HepG2 (cell line): Measurements from ENCODE around the gene ZNF740. TPM values are rescaled to one million over a fixed set of nuclear protein-coding genes. Genes with fewer than 3 reads are reported as not detected.
A peak's percentile ranks its signal among the peaks of the same experiment; 100 is the strongest.

Experiments used
- ADNP ChIP-seq: sonication (generic); formaldehyde crosslinking; IDR thresholded peaks from 2 replicates; pipeline ENCODE4 v1.4.0; 2020; ENCODE audit warnings: missing genetic modification reagents
- EEA1 ChIP-seq: sonication (generic); formaldehyde crosslinking; IDR thresholded peaks from 2 replicates; pipeline ENCODE4 v1.5.1; 2020; ENCODE audit warnings: mild to moderate bottlenecking, missing genetic modification reagents, borderline replicate concordance
- ELF1 ChIP-seq: sonication (generic); formaldehyde crosslinking; IDR thresholded peaks from 2 replicates; pipeline ENCODE4 v1.4.0; 2020; ENCODE audit warnings: missing genetic modification reagents
- HMG20B ChIP-seq: conservative IDR thresholded peaks from 2 replicates; pipeline ENCODE4 v1.6.1; 2016; ENCODE audit warnings: missing genetic modification reagents, missing compliant biosample characterization
- NFIC ChIP-seq: IDR thresholded peaks from 2 replicates; pipeline ENCODE4 v1.6.1; 2012; ENCODE audit warnings: mild to moderate bottlenecking, low read length, inconsistent platforms
- TAF15 ChIP-seq: fragments of 200-400 bp; formaldehyde crosslinking; IDR thresholded peaks from one replicate; pipeline ENCODE4 v1.6.1; 2018; ENCODE audit warnings: mild to moderate bottlenecking, low read depth, low read length; ENCODE audit not compliant: poor library complexity, severe bottlenecking
- TSC22D2 ChIP-seq: sonication (generic); formaldehyde crosslinking; IDR thresholded peaks from 2 replicates; pipeline ENCODE4 v1.5.1; 2020; ENCODE audit warnings: missing genetic modification reagents, mild to moderate bottlenecking, borderline replicate concordance
- ZFX ChIP-seq: sonication (generic); formaldehyde crosslinking; IDR thresholded peaks from 2 replicates; pipeline ENCODE4 v1.4.0; 2020; ENCODE audit warnings: mild to moderate bottlenecking, low read depth, missing genetic modification reagents, moderate library complexity
- ZNF12 ChIP-seq: sonication (generic); formaldehyde crosslinking; IDR thresholded peaks from 2 replicates; pipeline ENCODE4 v1.5.0; 2020; ENCODE audit warnings: missing genetic modification reagents
- ZNF468 ChIP-seq: sonication (generic); formaldehyde crosslinking; IDR thresholded peaks from 2 replicates; pipeline ENCODE4 v1.8.0; 2022; ENCODE audit warnings: mild to moderate bottlenecking, moderate library complexity, missing genetic modification reagents
- ZNF713 ChIP-seq: sonication (generic); formaldehyde crosslinking; IDR thresholded peaks from 2 replicates; pipeline ENCODE4 v1.4.0; 2020; ENCODE audit warnings: mild to moderate bottlenecking, missing genetic modification reagents
- ZSCAN31 ChIP-seq: sonication (generic); formaldehyde crosslinking; IDR thresholded peaks from 2 replicates; pipeline ENCODE4 v1.5.0; 2020; ENCODE audit warnings: low read depth, mild to moderate bottlenecking, missing genetic modification reagents
- polyA plus RNA-seq, 8 experiments: library from polyadenylated mRNA; depleted of rRNA in 3 of 8; stranded (reverse) in 7 of 8; unstranded in 1 of 8; fragments of >200 nt; fragmentation: Illumina TruSeq in 4 of 8; extraction: Trizol in 4 of 8; gene quantifications; 2 replicates each; pipeline versions ENCODE4 v1.2.1 to v1.2.3, GENCODE V29; 2011 to 2016; ENCODE audit warnings: low read depth in 4 of 8, missing spikeins in 1 of 8, mixed read lengths in 1 of 8; ENCODE audit not compliant: insufficient read depth in 1 of 8
- total RNA-seq, 5 experiments: library from RNA; depleted of rRNA; stranded (reverse); fragments of >200 nt; fragmentation: Illumina TruSeq; extraction: Trizol; gene quantifications; 2 replicates each; pipeline ENCODE4 v1.2.3, GENCODE V29; 2016; ENCODE audit warnings: low read depth in 1 of 5
- TF ChIP-seq, protein P1 (sequence below), 2 experiments: sonication (generic) in 1 of 2; formaldehyde crosslinking in 1 of 2; IDR thresholded peaks; 2 replicates each; pipeline versions ENCODE4 v1.4.0 to v1.6.1; 2016 to 2020; ENCODE audit warnings: borderline replicate concordance in 1 of 2, low read depth in 1 of 2, mild to moderate bottlenecking in 1 of 2, missing genetic modification reagents in 1 of 2
- TF ChIP-seq, protein P2 (sequence below): sonication (generic); formaldehyde crosslinking; IDR thresholded peaks from 2 replicates; pipeline ENCODE4 v1.4.0; 2020; ENCODE audit warnings: missing genetic modification reagents, mild to moderate bottlenecking, borderline replicate concordance
- TF ChIP-seq, protein P3 (sequence below): IDR thresholded peaks from 2 replicates; pipeline ENCODE4 v1.6.1; 2016; ENCODE audit warnings: mild to moderate bottlenecking
- TF ChIP-seq, protein P4 (sequence below): IDR thresholded peaks from 2 replicates; pipeline ENCODE4 v1.6.1; 2016; ENCODE audit warnings: missing compliant biosample characterization, missing genetic modification reagents, borderline replicate concordance
- TF ChIP-seq, protein P5 (sequence below): sonication (generic); formaldehyde crosslinking; IDR thresholded peaks from 2 replicates; pipeline ENCODE4 v1.5.0; 2020; ENCODE audit warnings: missing genetic modification reagents, mild to moderate bottlenecking, borderline replicate concordance
- TF ChIP-seq, protein P6 (sequence below): sonication (generic); formaldehyde crosslinking; IDR thresholded peaks from 2 replicates; pipeline ENCODE4 v1.8.0; 2022; ENCODE audit warnings: missing genetic modification reagents, mild to moderate bottlenecking, borderline replicate concordance

The ZNF740 gene
- total and polyA plus RNA-seq, 2 of the 13 experiments (the other 11 are each of a cell fraction or from before 2014, with no cell fraction given), result 16.9 to 19.0 TPM

DNA sequence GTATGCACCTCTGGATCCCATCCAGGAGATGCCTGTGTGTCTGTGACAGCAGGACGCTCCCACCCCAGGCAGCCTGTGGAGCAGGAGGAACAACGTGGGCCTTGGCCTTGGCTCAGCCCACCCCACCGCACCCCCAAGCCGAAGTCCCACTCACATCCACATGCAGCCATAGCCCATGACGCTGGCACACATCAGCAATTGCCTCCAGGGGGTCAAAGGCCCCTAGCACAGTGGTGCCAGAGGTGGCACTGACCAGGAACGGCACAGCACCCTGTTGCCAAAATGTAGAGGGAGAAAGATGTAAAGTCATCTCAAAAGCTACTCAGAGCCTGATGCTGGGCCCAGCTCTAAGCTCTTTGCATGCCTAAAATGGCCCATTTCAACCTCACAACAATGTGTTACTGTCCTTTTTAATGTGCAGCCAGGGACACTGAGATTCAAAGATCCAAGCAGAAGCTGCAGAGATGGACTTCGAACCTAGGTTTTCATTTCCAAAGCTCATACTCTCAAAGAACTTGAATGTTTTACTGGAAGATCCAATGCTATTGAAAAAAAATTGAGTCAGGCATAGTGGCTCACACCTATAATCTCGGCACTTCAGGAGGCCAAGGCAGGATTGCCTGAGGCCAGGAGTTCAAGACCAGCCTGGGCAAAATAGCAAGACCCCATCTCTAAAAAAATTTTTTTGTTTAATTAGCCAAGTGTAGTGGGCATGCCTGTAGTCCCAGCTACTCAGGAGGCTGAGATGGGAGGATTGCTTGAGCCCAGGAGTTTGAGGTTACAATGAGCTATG, 19.2 kb upstream of the ZNF740 start (continued):
- TF ChIP-seq, protein P1, sequence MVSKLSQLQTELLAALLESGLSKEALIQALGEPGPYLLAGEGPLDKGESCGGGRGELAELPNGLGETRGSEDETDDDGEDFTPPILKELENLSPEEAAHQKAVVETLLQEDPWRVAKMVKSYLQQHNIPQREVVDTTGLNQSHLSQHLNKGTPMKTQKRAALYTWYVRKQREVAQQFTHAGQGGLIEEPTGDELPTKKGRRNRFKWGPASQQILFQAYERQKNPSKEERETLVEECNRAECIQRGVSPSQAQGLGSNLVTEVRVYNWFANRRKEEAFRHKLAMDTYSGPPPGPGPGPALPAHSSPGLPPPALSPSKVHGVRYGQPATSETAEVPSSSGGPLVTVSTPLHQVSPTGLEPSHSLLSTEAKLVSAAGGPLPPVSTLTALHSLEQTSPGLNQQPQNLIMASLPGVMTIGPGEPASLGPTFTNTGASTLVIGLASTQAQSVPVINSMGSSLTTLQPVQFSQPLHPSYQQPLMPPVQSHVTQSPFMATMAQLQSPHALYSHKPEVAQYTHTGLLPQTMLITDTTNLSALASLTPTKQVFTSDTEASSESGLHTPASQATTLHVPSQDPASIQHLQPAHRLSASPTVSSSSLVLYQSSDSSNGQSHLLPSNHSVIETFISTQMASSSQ (IDR thresholded peaks at IDR 0.05; ENCODE audit: low read depth), result no peak
- TF ChIP-seq, protein P1 (CRISPR knock-in tag; IDR thresholded peaks at IDR 0.05; ENCODE audit: borderline replicate concordance), result no peak
- no peak for TF ChIP-seq ZSCAN31
- TF ChIP-seq, protein P2, sequence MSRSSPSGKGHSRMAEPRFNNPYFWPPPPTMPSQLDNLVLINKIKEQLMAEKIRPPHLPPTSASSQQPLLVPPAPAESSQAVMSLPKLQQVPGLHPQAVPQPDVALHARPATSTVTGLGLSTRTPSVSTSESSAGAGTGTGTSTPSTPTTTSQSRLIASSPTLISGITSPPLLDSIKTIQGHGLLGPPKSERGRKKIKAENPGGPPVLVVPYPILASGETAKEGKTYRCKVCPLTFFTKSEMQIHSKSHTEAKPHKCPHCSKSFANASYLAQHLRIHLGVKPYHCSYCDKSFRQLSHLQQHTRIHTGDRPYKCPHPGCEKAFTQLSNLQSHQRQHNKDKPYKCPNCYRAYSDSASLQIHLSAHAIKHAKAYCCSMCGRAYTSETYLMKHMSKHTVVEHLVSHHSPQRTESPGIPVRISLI (CRISPR knock-in tag), result peak; percentile 49; the same call in 1 of the 2 replicates
- no peak for TF ChIP-seq NFIC
- peak; percentile 16; the same call in 1 of the 2 replicates for TF ChIP-seq ZFX
- TF ChIP-seq ELF1 (CRISPR knock-in tag), result no peak
- no peak for TF ChIP-seq EEA1 (CRISPR knock-in tag)
- no peak for TF ChIP-seq HMG20B (CRISPR knock-in tag)
- 0 out of 2 replicates have a peak, but pooled peaks have one; percentile 18 for TF ChIP-seq ZNF468 (CRISPR knock-in tag)
- no peak for TF ChIP-seq ZNF713 (CRISPR knock-in tag)
- TF ChIP-seq, protein P3, sequence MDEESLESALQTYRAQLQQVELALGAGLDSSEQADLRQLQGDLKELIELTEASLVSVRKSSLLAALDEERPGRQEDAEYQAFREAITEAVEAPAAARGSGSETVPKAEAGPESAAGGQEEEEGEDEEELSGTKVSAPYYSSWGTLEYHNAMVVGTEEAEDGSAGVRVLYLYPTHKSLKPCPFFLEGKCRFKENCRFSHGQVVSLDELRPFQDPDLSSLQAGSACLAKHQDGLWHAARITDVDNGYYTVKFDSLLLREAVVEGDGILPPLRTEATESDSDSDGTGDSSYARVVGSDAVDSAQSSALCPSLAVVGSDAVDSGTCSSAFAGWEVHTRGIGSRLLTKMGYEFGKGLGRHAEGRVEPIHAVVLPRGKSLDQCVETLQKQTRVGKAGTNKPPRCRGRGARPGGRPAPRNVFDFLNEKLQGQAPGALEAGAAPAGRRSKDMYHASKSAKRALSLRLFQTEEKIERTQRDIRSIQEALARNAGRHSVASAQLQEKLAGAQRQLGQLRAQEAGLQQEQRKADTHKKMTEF (CRISPR knock-in tag), result peak; percentile 27; the same call in 1 of the 2 replicates
- TF ChIP-seq, protein P4, sequence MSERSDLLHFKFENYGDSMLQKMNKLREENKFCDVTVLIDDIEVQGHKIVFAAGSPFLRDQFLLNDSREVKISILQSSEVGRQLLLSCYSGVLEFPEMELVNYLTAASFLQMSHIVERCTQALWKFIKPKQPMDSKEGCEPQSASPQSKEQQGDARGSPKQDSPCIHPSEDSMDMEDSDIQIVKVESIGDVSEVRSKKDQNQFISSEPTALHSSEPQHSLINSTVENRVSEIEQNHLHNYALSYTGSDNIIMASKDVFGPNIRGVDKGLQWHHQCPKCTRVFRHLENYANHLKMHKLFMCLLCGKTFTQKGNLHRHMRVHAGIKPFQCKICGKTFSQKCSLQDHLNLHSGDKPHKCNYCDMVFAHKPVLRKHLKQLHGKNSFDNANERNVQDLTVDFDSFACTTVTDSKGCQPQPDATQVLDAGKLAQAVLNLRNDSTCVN (CRISPR knock-in tag), result no peak
- TF ChIP-seq, protein P5, sequence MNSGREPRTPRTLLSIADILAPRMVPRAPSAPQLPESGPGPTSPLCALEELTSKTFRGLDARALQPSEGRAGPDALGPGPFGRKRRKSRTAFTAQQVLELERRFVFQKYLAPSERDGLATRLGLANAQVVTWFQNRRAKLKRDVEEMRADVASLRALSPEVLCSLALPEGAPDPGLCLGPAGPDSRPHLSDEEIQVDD (CRISPR knock-in tag), result no peak
- TF ChIP-seq, protein P6, sequence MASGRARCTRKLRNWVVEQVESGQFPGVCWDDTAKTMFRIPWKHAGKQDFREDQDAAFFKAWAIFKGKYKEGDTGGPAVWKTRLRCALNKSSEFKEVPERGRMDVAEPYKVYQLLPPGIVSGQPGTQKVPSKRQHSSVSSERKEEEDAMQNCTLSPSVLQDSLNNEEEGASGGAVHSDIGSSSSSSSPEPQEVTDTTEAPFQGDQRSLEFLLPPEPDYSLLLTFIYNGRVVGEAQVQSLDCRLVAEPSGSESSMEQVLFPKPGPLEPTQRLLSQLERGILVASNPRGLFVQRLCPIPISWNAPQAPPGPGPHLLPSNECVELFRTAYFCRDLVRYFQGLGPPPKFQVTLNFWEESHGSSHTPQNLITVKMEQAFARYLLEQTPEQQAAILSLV (CRISPR knock-in tag), result no peak
- no peak for TF ChIP-seq TSC22D2 (CRISPR knock-in tag)
- TF ChIP-seq ADNP (CRISPR knock-in tag), result no peak
- no peak for TF ChIP-seq ZNF12 (CRISPR knock-in tag)
- TF ChIP-seq TAF15, result no peak
